SK-N-SH treated with all-trans-retinoic acid at 6 μM for 48 hours (cell line): Measurements from ENCODE around the gene FAM200B.

Experiments used
- ATAC-seq: fragments of 200-7000 bp; cut with Tn5 transposase; 3 replicates; pipeline ENCODE4 v1.9.1; 2020; ENCODE audit warnings: mild to moderate bottlenecking, moderate library complexity
- BACH2 ChIP-seq: fragments of 250-450 bp; sonication (Bioruptor Pico); IDR thresholded peaks from 2 replicates; pipeline ENCODE4 v1.9.0; 2021; ENCODE audit warnings: mild to moderate bottlenecking, borderline replicate concordance
- CREB5 ChIP-seq: fragments of 250-450 bp; sonication (Bioruptor Pico); IDR thresholded peaks from 2 replicates; pipeline ENCODE4 v1.5.1; 2020; ENCODE audit warnings: low read depth, mild to moderate bottlenecking, moderate library complexity
- CSRNP3 ChIP-seq: fragments of 250-450 bp; sonication (Bioruptor Pico); IDR thresholded peaks from 2 replicates; pipeline ENCODE4 v1.5.1; 2021; ENCODE audit warnings: mild to moderate bottlenecking, moderate library complexity
- ISL1 ChIP-seq: fragments of 250-450 bp; sonication (Bioruptor Pico); IDR thresholded peaks from 2 replicates; pipeline ENCODE4 v2.1.2; 2022; ENCODE audit warnings: mild to moderate bottlenecking, moderate library complexity
- POU6F1 ChIP-seq: fragments of 250-450 bp; sonication (Bioruptor Pico); IDR thresholded peaks from 2 replicates; pipeline ENCODE4 v1.8.0; 2021; ENCODE audit warnings: low read depth, mild to moderate bottlenecking, moderate library complexity, borderline replicate concordance
- RARB ChIP-seq: fragments of 250-450 bp; sonication (Bioruptor Pico); IDR thresholded peaks from 2 replicates; pipeline ENCODE4 v1.8.0; 2021; ENCODE audit warnings: mild to moderate bottlenecking, moderate library complexity
- SNAI2 ChIP-seq: fragments of 250-450 bp; sonication (Bioruptor Pico); IDR thresholded peaks from 2 replicates; pipeline ENCODE4 v1.5.0; 2020; ENCODE audit warnings: mild to moderate bottlenecking, moderate library complexity
- TCF4 ChIP-seq: fragments of 250-450 bp; sonication (Bioruptor Pico); IDR thresholded peaks from 2 replicates; pipeline ENCODE4 v1.8.0; 2021; ENCODE audit warnings: mild to moderate bottlenecking, moderate library complexity, borderline replicate concordance
- TOX ChIP-seq: fragments of 250-450 bp; sonication (Bioruptor Pico); IDR thresholded peaks from 2 replicates; pipeline ENCODE4 v1.8.0; 2021; ENCODE audit warnings: mild to moderate bottlenecking, moderate library complexity, borderline replicate concordance
- TSHZ2 ChIP-seq: fragments of 250-450 bp; sonication (Bioruptor Pico); IDR thresholded peaks from 2 replicates; pipeline ENCODE4 v1.5.0; 2020; ENCODE audit warnings: mild to moderate bottlenecking, moderate library complexity
- ZC3H10 ChIP-seq: fragments of 250-450 bp; sonication (Bioruptor Pico); IDR thresholded peaks from 2 replicates; pipeline ENCODE4 v1.5.1; 2021; ENCODE audit warnings: mild to moderate bottlenecking, moderate library complexity
- ZFP30 ChIP-seq: fragments of 450-650 bp; formaldehyde crosslinking; IDR thresholded peaks from 2 replicates; pipeline ENCODE4 v1.5.0; 2022; ENCODE audit warnings: mild to moderate bottlenecking, moderate library complexity
- ZNF70 ChIP-seq: fragments of 450-650 bp; formaldehyde crosslinking; IDR thresholded peaks from 2 replicates; pipeline ENCODE4 v1.5.0; 2020; ENCODE audit warnings: mild to moderate bottlenecking, moderate library complexity
- ZNF8 ChIP-seq: fragments of 450-650 bp; formaldehyde crosslinking; IDR thresholded peaks from 2 replicates; pipeline ENCODE4 v1.5.0; 2020; ENCODE audit warnings: mild to moderate bottlenecking, moderate library complexity

FAM200B gene

GRCh38 chr4:15736514-15737050 is 55.0 kb downstream of the FAM200B start:
- ATAC-seq, result no peak
- TF ChIP-seq ZFP30 (no peak), BACH2 (no peak), CSRNP3 (CRISPR knock-in tag) (no peak), ZNF70 (CRISPR knock-in tag) (no peak), CREB5 (CRISPR knock-in tag) (no peak), TCF4 (CRISPR knock-in tag) (no peak)

- ATAC-seq, result no peak
- TF ChIP-seq TSHZ2 (CRISPR knock-in tag) (no peak), ZC3H10 (CRISPR knock-in tag) (no peak), RARB (CRISPR knock-in tag) (no peak), ZNF70 (CRISPR knock-in tag) (no peak), BACH2 (no peak), ISL1 (CRISPR knock-in tag) (no peak)
- TF ChIP-seq, all 23 proteins: peak for 0
Measured at GRCh38 chr4:15737255-15737654, 55.6 kb downstream of the FAM200B start.

- TF ChIP-seq CSRNP3 (CRISPR knock-in tag), result no peak
- TF ChIP-seq SNAI2 (CRISPR knock-in tag), result no peak
- TF ChIP-seq ZNF8 (CRISPR knock-in tag), result no peak
- no peak for TF ChIP-seq TOX (CRISPR knock-in tag)
- no peak for TF ChIP-seq POU6F1
- no peak for TF ChIP-seq BACH2
- TF ChIP-seq ZC3H10 (CRISPR knock-in tag), result no peak
- TF ChIP-seq TSHZ2 (CRISPR knock-in tag), result no peak
- ATAC-seq, result no peak; the same call in 1 of the 3 replicates
Measured at GRCh38 chr4:15738877-15739276, 57.2 kb downstream of the FAM200B start.
